Skeletal muscle satellite cell (primary cell): ENCODE data around the gene TMEM213.
"Not testable (repeated sequence)": the region's sequence is repeated elsewhere in the genome, so short reads cannot be mapped to it uniquely, and the experiment has no call there.

Experiments used
- H3K27me3 ChIP-seq: 2 replicates; pipeline ENCODE4 v1.7.0; 2013; ENCODE audit warnings: low read length; ENCODE audit not compliant: control insufficient read depth, insufficient read depth
- H3K36me3 ChIP-seq: 2 replicates; pipeline ENCODE4 v1.7.0; 2013; ENCODE audit warnings: mild to moderate bottlenecking, control low read depth, low read length; ENCODE audit not compliant: insufficient read depth
- H3K4me1 ChIP-seq: 2 replicates; pipeline ENCODE4 v1.7.0; 2013; ENCODE audit warnings: low read length; ENCODE audit not compliant: control insufficient read depth, insufficient read depth
- H3K4me2 ChIP-seq: 2 replicates; pipeline ENCODE4 v1.7.0; 2013; ENCODE audit warnings: mild to moderate bottlenecking, low read length
- H3K4me3 ChIP-seq: 2 replicates; pipeline ENCODE4 v1.7.0; 2013; ENCODE audit warnings: low read length
- H3K9ac ChIP-seq: 2 replicates; pipeline ENCODE4 v1.7.0; 2013; ENCODE audit warnings: mild to moderate bottlenecking, low read depth, low read length, moderate library complexity
- H3K9me3 ChIP-seq: replicated peaks from 2 replicates; pipeline ENCODE4 v1.7.0; 2013; ENCODE audit warnings: mild to moderate bottlenecking, control low read depth, low read length

The TMEM213 gene

DNA sequence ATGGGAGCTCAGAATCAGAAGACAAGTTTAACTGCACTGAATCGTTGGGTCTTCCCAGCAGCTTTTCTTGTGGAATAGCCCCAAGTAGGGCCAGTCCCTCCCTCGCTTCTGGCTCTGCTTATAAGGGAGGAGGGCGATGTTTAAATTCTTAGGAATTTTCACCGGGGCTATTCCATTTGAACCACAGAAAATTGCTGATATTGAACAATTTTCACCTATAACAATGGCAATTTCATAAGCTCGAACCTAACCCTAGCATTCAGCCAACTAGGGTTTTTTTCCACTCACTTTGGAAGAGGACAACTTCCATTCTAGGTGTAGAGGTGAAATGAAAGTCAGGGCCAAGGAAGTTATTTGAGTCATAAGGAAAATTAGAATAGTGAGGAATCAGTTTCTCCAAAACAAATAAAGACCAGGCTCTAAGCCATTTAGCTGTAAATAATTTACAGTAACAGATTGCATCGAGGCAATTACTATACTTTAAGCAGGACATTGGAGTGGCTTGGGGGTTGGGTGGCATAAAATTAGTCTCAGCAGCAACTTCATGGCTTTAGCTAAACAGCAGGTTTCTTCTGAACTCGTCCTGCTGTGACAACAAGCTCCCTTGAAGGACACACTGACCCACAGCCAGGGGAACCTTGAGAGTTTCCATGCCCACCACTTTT lies 1.7 kb downstream of the TMEM213 start:
- Histone ChIP-seq H3K4me1 (no peaks in the 10 kb centered on the region), H3K9me3 (no peaks in the 10 kb centered on the region), H3K4me2 (no peak overlapping the region), H3K27me3 (peaks cover 4% of the 10 kb centered on the region), H3K36me3 (no peaks in the 10 kb centered on the region), H3K4me3 (no peak overlapping the region), H3K9ac (no peak overlapping the region)

- Histone ChIP-seq H3K4me3 (no peak overlapping the region), H3K9ac (no peak overlapping the region), H3K4me2 (no peak overlapping the region), H3K4me1 (no peaks in the 10 kb centered on the region), H3K36me3 (no peaks in the 10 kb centered on the region), H3K9me3 (no peaks in the 10 kb centered on the region), H3K27me3 (peaks cover 4% of the 10 kb centered on the region)
These were observed 3.5 kb downstream of the TMEM213 start for GRCh38 chr7:138801256-138801655.

- Histone ChIP-seq H3K9ac (no peak overlapping the region), H3K9me3 (no peaks in the 10 kb centered on the region), H3K27me3 (peaks cover 4% of the 10 kb centered on the region), H3K36me3 (no peaks in the 10 kb centered on the region), H3K4me1 (no peaks in the 10 kb centered on the region), H3K4me3 (no peak overlapping the region), H3K4me2 (no peak overlapping the region)
These were observed 4.9 kb downstream of the TMEM213 start for GRCh38 chr7:138802706-138803105.

GRCh38 chr7:138804618-138805017 lies 6.8 kb downstream of the TMEM213 start:
- Histone ChIP-seq H3K9ac (no peak overlapping the region), H3K4me1 (no peaks in the 10 kb centered on the region), H3K36me3 (no peaks in the 10 kb centered on the region), H3K9me3 (no peaks in the 10 kb centered on the region), H3K4me2 (no peak overlapping the region), H3K4me3 (no peak overlapping the region), H3K27me3 (no peaks in the 10 kb centered on the region)

GRCh38 chr7:138809346-138809745 lies 11.6 kb downstream of the TMEM213 start:
- no peaks in the 10 kb centered on the region for H3K4me1 ChIP-seq
- H3K4me3 ChIP-seq = no peak overlapping the region
- H3K9me3 ChIP-seq = no peaks in the 10 kb centered on the region
- no peaks in the 10 kb centered on the region for H3K27me3 ChIP-seq
- no peak overlapping the region for H3K4me2 ChIP-seq
- no peak overlapping the region for H3K9ac ChIP-seq
- H3K36me3 ChIP-seq = no peaks in the 10 kb centered on the region

DNA sequence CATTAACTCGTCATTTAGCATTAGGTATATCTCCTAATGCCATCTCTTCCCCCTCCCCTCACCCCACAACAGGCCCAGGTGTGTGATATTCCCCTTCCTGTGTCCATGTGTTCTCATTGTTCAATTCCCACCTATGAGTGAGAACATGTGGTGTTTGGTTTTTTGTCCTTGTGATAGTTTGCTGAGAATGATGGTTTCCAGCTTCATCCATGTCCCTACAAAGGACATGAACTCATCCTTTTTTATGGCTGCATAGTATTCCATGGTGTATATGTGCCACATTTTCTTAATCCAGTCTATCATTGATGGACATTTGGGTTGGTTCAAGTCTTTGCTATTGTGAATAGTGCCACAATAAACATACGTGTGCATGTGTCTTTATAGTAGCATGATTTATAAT lies 13.5 kb downstream of the TMEM213 start:
- H3K4me3 ChIP-seq, H3K27me3 ChIP-seq, H3K9ac ChIP-seq, H3K36me3 ChIP-seq, H3K9me3 ChIP-seq, H3K4me1 ChIP-seq, H3K4me2 ChIP-seq: not testable (repeated sequence)

DNA sequence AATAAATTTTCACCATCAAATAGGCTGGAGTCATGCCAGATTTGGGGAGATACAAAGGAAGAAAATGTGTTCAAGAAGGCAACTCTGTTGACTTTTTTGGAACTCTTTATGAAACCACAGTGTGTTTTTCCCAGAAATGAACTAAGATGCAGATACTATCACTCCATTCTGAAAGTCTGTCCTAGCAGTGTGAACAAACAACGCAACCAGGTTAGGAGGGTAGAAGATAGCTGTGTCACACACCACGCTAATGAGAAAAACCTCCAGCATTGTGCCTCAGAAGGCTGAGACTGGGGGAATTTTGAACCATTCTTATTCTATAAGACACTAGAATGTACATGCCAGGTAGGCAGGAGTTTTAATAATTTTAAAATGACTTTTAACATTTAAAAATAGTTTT lies 16.2 kb downstream of the TMEM213 start:
- Histone ChIP-seq H3K4me1 (no peaks in the 10 kb centered on the region), H3K9ac (no peak overlapping the region), H3K27me3 (no peaks in the 10 kb centered on the region), H3K4me2 (no peak overlapping the region), H3K36me3 (no peaks in the 10 kb centered on the region), H3K4me3 (no peak overlapping the region), H3K9me3 (no peaks in the 10 kb centered on the region)

DNA sequence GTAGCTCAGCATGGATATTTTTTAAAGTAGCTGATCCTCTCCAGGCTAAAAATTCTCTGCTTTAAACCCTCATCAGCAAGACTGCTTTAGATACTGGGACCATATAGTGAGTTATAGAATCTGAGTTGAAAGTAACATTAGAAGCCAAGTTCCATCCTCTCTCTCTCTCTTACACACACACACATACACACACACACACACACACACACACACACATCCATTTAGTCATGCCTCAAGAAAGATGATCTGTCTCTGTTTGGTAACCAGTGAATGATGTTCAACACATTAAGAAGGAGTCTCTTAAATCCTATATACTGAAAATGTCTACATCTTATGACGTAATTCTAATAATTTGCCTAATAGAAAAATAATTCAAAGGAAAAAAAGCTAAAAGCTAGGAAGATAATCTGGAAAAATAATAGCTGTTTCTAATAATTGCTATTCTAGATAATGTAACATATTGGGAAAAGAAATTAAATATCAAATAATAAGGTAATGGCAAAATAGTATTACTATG lies 17.1 kb downstream of the TMEM213 start:
- no peak overlapping the region for H3K9ac ChIP-seq
- H3K27me3 ChIP-seq = no peaks in the 10 kb centered on the region
- H3K4me1 ChIP-seq = no peaks in the 10 kb centered on the region
- H3K36me3 ChIP-seq = no peaks in the 10 kb centered on the region
- no peak overlapping the region for H3K4me3 ChIP-seq
- H3K4me2 ChIP-seq = no peak overlapping the region
- no peaks in the 10 kb centered on the region for H3K9me3 ChIP-seq

- Histone ChIP-seq H3K36me3 (no peaks in the 10 kb centered on the region), H3K4me3 (no peak overlapping the region), H3K9ac (no peak overlapping the region), H3K4me2 (no peak overlapping the region), H3K4me1 (no peaks in the 10 kb centered on the region), H3K9me3 (no peaks in the 10 kb centered on the region), H3K27me3 (no peaks in the 10 kb centered on the region)
These were observed 18.9 kb downstream of the TMEM213 start for GRCh38 chr7:138816650-138817049.

GRCh38 chr7:138819625-138820024 lies 21.8 kb downstream of the TMEM213 start:
- Histone ChIP-seq H3K4me3 (no peak overlapping the region), H3K36me3 (no peaks in the 10 kb centered on the region), H3K4me2 (no peak overlapping the region), H3K27me3 (no peaks in the 10 kb centered on the region), H3K9me3 (no peaks in the 10 kb centered on the region), H3K9ac (no peak overlapping the region), H3K4me1 (no peaks in the 10 kb centered on the region)

GRCh38 chr7:138821912-138822311 lies 24.1 kb downstream of the TMEM213 start:
- Histone ChIP-seq H3K4me1 (no peaks in the 10 kb centered on the region), H3K4me3 (no peak overlapping the region), H3K36me3 (no peaks in the 10 kb centered on the region), H3K27me3 (no peaks in the 10 kb centered on the region), H3K9ac (no peak overlapping the region), H3K4me2 (no peak overlapping the region), H3K9me3 (no peaks in the 10 kb centered on the region)

DNA sequence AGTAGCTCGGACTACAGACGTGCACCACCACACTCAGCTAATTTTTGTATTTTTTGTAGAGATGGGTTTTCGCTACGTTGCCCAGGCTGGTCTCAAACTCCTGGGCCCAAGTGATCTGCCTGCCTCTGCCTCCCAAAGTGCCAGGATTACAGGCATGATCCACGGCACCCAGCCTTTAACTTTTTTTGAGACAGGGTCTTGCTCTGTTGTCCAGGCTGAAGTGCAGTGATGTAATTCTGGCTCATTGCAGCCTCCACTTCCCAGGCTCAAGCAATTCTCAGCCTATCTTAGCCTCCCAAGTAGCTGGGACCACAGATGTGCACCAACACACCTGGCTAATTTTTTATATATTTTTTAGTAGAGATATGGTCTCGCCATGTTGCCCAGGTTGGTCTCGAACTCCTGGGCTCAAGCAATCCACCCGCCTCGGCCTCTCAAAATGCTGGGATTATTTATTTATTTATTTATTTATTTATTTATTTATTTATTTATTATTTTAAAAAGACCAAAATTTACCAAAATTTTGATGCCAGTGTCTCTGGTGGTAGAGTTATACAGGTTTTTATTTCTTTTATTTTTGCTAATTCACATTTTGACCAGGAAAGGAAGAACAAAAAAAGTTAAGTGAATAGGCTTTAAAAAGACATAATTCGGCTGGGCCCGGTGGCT lies 25.2 kb downstream of the TMEM213 start:
- H3K27me3 ChIP-seq = no peaks in the 10 kb centered on the region
- no peak overlapping the region for H3K4me3 ChIP-seq
- H3K9ac ChIP-seq = no peak overlapping the region
- no peaks in the 10 kb centered on the region for H3K36me3 ChIP-seq
- H3K4me2 ChIP-seq = no peak overlapping the region
- no peaks in the 10 kb centered on the region for H3K4me1 ChIP-seq
- no peaks in the 10 kb centered on the region for H3K9me3 ChIP-seq
